ENCODE measurements around the gene SEL1L.

Gene SEL1L

GRCh38 chr14:81454572-81455218 is 79.0 kb downstream of the SEL1L start:
- Histone ChIP-seq H3K18ac (ENCODE audit: low read depth in 1 of 2, low read length in 2 of 2) (no peak overlapping the region), H3K23ac (ENCODE audit: low read length in 2 of 2) (no peak overlapping the region), H3K4me3 (ENCODE audit: insufficient read depth in 1 of 2, low read depth in 1 of 2, low read length in 2 of 2) (no peak overlapping the region), H2BK120ac (ENCODE audit: low read depth, low read length) (no peak overlapping the region), H3K9ac (ENCODE audit: low read length) (no peak overlapping the region), H4K8ac (ENCODE audit: low read length) (no peak overlapping the region), H2AK5ac (ENCODE audit: low read length, severe bottlenecking) (no peak overlapping the region), H4K91ac (ENCODE audit: low read length) (no peak overlapping the region), H3K27me3 (ENCODE audit: control insufficient read depth in 1 of 2, insufficient read depth in 1 of 2, low read length in 2 of 2) (peaks cover 0 to 17% of the 10 kb centered on the region in 2 experiments), H3K9me3 (ENCODE audit: control insufficient read depth, low read length) (no peaks in the 10 kb centered on the region), H3K4me2 (ENCODE audit: low read length, poor library complexity, severe bottlenecking) (no peak overlapping the region), H3K4me1 (ENCODE audit: control insufficient read depth, insufficient read depth, low read depth, low read length) (peaks cover 9% of the 10 kb centered on the region), H2BK15ac (ENCODE audit: low read depth, poor library complexity, severe bottlenecking) (no peak overlapping the region), H3K79me1 (replicated peaks; ENCODE audit: low read length, poor library complexity, severe bottlenecking) (no peaks in the 10 kb centered on the region), H3K4ac (ENCODE audit: low read depth in 1 of 2, low read length in 2 of 2) (no peak overlapping the region), H3K27ac (ENCODE audit: low read length, poor library complexity, severe bottlenecking) (no peak overlapping the region), H3K14ac (ENCODE audit: low read length in 2 of 2) (no peak overlapping the region), H2BK5ac (ENCODE audit: low read depth, low read length, poor library complexity, severe bottlenecking) (no peak overlapping the region), H2AFZ (ENCODE audit: low read depth, low read length) (no peak overlapping the region), H3K36me3 (ENCODE audit: control insufficient read depth in 1 of 2, insufficient read depth in 2 of 2, low read depth in 1 of 2, low read length in 2 of 2) (no peaks in the 10 kb centered on the region), H2BK12ac (ENCODE audit: low read length in 2 of 2) (no peak overlapping the region)
- no peak for DNase-seq
- WGBS = 83% methylated on average over 3 of the region's 5 CpGs

GRCh38 chr14:81453166-81453766 is 80.4 kb downstream of the SEL1L start:
- no peak overlapping the region for H2BK5ac ChIP-seq (ENCODE audit: low read depth, low read length, poor library complexity, severe bottlenecking)
- H2AFZ ChIP-seq (ENCODE audit: low read depth, low read length) = no peak overlapping the region
- H3K27me3 ChIP-seq (ENCODE audit: control insufficient read depth in 1 of 2, insufficient read depth in 1 of 2, low read length in 2 of 2) = peaks cover 0 to 27% of the 10 kb centered on the region in 2 experiments
- no peak overlapping the region for H3K4ac ChIP-seq (ENCODE audit: low read depth in 1 of 2, low read length in 2 of 2)
- H3K27ac ChIP-seq (ENCODE audit: low read length, poor library complexity, severe bottlenecking) = no peak overlapping the region
- no peak overlapping the region for H3K14ac ChIP-seq (ENCODE audit: low read length in 2 of 2)
- H3K23ac ChIP-seq (ENCODE audit: low read length in 2 of 2) = no peak overlapping the region
- H2BK12ac ChIP-seq (ENCODE audit: low read length in 2 of 2) = no peak overlapping the region
- peak; percentile 48 for DNase-seq
- H3K4me1 ChIP-seq (ENCODE audit: control insufficient read depth, insufficient read depth, low read depth, low read length) = peaks cover 9% of the 10 kb centered on the region
- no peak overlapping the region for H3K4me3 ChIP-seq (ENCODE audit: insufficient read depth in 1 of 2, low read depth in 1 of 2, low read length in 2 of 2)
- H3K79me1 ChIP-seq (replicated peaks; ENCODE audit: low read length, poor library complexity, severe bottlenecking) = no peaks in the 10 kb centered on the region
- H4K8ac ChIP-seq (ENCODE audit: low read length) = no peak overlapping the region
- WGBS = 25% methylated on average over 8 of the region's 8 CpGs
- H2BK120ac ChIP-seq (ENCODE audit: low read depth, low read length) = no peak overlapping the region
- H3K4me2 ChIP-seq (ENCODE audit: low read length, poor library complexity, severe bottlenecking) = peak overlapping the region; percentile 44
- H2BK15ac ChIP-seq (ENCODE audit: low read depth, poor library complexity, severe bottlenecking) = no peak overlapping the region
- H2AK5ac ChIP-seq (ENCODE audit: low read length, severe bottlenecking) = no peak overlapping the region
- no peak overlapping the region for H3K18ac ChIP-seq (ENCODE audit: low read depth in 1 of 2, low read length in 2 of 2)
- no peak overlapping the region for H4K91ac ChIP-seq (ENCODE audit: low read length)
- H3K36me3 ChIP-seq (ENCODE audit: control insufficient read depth in 1 of 2, insufficient read depth in 2 of 2, low read depth in 1 of 2, low read length in 2 of 2) = no peaks in the 10 kb centered on the region
- H3K9ac ChIP-seq (ENCODE audit: low read length) = peak overlapping the region; percentile 48
- H3K9me3 ChIP-seq (ENCODE audit: control insufficient read depth, low read length) = no peaks in the 10 kb centered on the region

DNA sequence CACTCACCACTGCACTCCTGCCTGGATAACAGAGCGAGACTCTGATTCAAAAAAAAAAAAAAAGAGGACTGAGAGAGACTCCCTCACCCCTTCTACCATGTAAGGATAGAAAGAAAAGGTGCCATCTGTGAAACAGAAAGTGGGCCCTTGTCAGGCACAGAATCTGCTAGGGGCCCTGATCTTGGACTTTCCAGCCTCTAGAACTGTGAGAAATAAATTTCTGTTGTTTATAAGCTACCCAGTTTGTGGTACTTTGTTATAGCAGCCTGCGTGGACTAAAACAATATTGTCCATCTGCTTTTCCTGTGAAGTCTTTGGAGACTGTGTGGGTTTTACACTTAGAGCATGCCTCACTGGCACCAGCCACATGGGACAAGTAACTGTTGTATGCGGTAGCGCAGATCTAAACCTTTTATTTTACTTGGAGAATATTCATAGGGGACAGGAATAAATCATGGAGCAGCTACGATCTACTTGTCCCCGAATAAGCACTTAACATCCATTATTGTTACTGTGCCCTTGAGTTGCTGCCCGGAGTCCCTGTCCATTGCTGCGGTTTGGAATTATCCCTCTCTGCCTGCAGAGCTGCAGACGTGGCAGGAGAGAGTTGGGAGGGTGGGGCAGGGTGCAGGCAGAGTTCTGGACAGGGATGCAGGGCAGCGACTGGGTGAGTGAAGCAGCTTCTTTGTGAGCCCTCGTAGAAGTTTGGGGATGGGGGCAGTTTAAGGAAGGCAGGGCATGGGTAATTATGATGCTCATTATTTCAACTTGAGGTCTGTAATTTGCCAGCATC is 81.1 kb downstream of the SEL1L start:
- H3K27me3 ChIP-seq (ENCODE audit: control insufficient read depth in 1 of 2, insufficient read depth in 1 of 2, low read length in 2 of 2) = peaks cover 0 to 27% of the 10 kb centered on the region in 2 experiments
- no peak overlapping the region for H3K27ac ChIP-seq (ENCODE audit: low read length, poor library complexity, severe bottlenecking)
- no peak overlapping the region for H4K8ac ChIP-seq (ENCODE audit: low read length)
- H2AK5ac ChIP-seq (ENCODE audit: low read length, severe bottlenecking) = no peak overlapping the region
- no peak overlapping the region for H3K23ac ChIP-seq (ENCODE audit: low read length in 2 of 2)
- no peak overlapping the region for H2AFZ ChIP-seq (ENCODE audit: low read depth, low read length)
- no peak overlapping the region for H2BK15ac ChIP-seq (ENCODE audit: low read depth, poor library complexity, severe bottlenecking)
- H3K9me3 ChIP-seq (ENCODE audit: control insufficient read depth, low read length) = no peaks in the 10 kb centered on the region
- H3K4me2 ChIP-seq (ENCODE audit: low read length, poor library complexity, severe bottlenecking) = peak overlapping the region; percentile 44
- no peaks in the 10 kb centered on the region for H3K79me1 ChIP-seq (replicated peaks; ENCODE audit: low read length, poor library complexity, severe bottlenecking)
- peaks cover 9% of the 10 kb centered on the region for H3K4me1 ChIP-seq (ENCODE audit: control insufficient read depth, insufficient read depth, low read depth, low read length)
- 73% methylated on average over 8 of the region's 11 CpGs for WGBS
- H3K14ac ChIP-seq (ENCODE audit: low read length in 2 of 2) = no peak overlapping the region
- peak overlapping the region; percentile 48 for H3K9ac ChIP-seq (ENCODE audit: low read length)
- H4K91ac ChIP-seq (ENCODE audit: low read length) = no peak overlapping the region
- DNase-seq = no peak
- no peak overlapping the region for H2BK12ac ChIP-seq (ENCODE audit: low read length in 2 of 2)
- no peak overlapping the region for H2BK5ac ChIP-seq (ENCODE audit: low read depth, low read length, poor library complexity, severe bottlenecking)
- no peak overlapping the region for H3K18ac ChIP-seq (ENCODE audit: low read depth in 1 of 2, low read length in 2 of 2)
- H3K36me3 ChIP-seq (ENCODE audit: control insufficient read depth in 1 of 2, insufficient read depth in 2 of 2, low read depth in 1 of 2, low read length in 2 of 2) = no peaks in the 10 kb centered on the region
- no peak overlapping the region for H3K4ac ChIP-seq (ENCODE audit: low read depth in 1 of 2, low read length in 2 of 2)
- H2BK120ac ChIP-seq (ENCODE audit: low read depth, low read length) = no peak overlapping the region
- H3K4me3 ChIP-seq (ENCODE audit: insufficient read depth in 1 of 2, low read depth in 1 of 2, low read length in 2 of 2) = no peak overlapping the region

DNA sequence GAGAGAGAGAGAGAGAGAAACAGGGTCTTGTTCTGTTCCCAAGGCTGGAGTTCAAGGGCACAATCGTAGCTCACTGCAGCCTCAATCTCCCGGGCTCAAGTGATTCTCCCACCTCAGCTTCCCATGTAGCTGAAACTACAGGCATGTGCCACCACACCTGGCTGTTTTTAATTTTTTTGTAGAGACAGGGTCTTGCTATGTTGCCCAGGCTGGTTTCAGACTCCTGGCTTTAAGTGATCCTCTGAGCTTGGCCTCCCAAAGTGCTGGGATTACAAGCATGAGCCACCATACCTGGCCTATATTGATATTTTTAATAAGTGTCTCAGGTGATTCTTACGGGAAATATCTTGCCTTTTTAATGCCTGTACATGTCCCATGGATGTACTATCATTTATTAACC is 82.7 kb downstream of the SEL1L start:
- H3K9me3 ChIP-seq (ENCODE audit: control insufficient read depth, low read length) = no peaks in the 10 kb centered on the region
- no peak overlapping the region for H2BK120ac ChIP-seq (ENCODE audit: low read depth, low read length)
- H3K4ac ChIP-seq (ENCODE audit: low read depth in 1 of 2, low read length in 2 of 2) = no peak overlapping the region
- H4K91ac ChIP-seq (ENCODE audit: low read length) = no peak overlapping the region
- peaks cover 12% of the 10 kb centered on the region for H3K4me1 ChIP-seq (ENCODE audit: control insufficient read depth, insufficient read depth, low read depth, low read length)
- no peak overlapping the region for H3K4me3 ChIP-seq (ENCODE audit: insufficient read depth in 1 of 2, low read depth in 1 of 2, low read length in 2 of 2)
- no peaks in the 10 kb centered on the region for H3K36me3 ChIP-seq (ENCODE audit: control insufficient read depth in 1 of 2, insufficient read depth in 2 of 2, low read depth in 1 of 2, low read length in 2 of 2)
- H3K14ac ChIP-seq (ENCODE audit: low read length in 2 of 2) = no peak overlapping the region
- no peak overlapping the region for H2BK15ac ChIP-seq (ENCODE audit: low read depth, poor library complexity, severe bottlenecking)
- WGBS = 96% methylated on average over 3 of the region's 3 CpGs
- H2AFZ ChIP-seq (ENCODE audit: low read depth, low read length) = no peak overlapping the region
- no peak overlapping the region for H3K4me2 ChIP-seq (ENCODE audit: low read length, poor library complexity, severe bottlenecking)
- H3K18ac ChIP-seq (ENCODE audit: low read depth in 1 of 2, low read length in 2 of 2) = no peak overlapping the region
- no peak overlapping the region for H2BK12ac ChIP-seq (ENCODE audit: low read length in 2 of 2)
- H3K27me3 ChIP-seq (ENCODE audit: control insufficient read depth in 1 of 2, insufficient read depth in 1 of 2, low read length in 2 of 2) = peaks cover 0 to 27% of the 10 kb centered on the region in 2 experiments
- H3K23ac ChIP-seq (ENCODE audit: low read length in 2 of 2) = no peak overlapping the region
- no peak overlapping the region for H3K9ac ChIP-seq (ENCODE audit: low read length)
- H3K27ac ChIP-seq (ENCODE audit: low read length, poor library complexity, severe bottlenecking) = no peak overlapping the region
- no peak overlapping the region for H2AK5ac ChIP-seq (ENCODE audit: low read length, severe bottlenecking)
- no peak overlapping the region for H2BK5ac ChIP-seq (ENCODE audit: low read depth, low read length, poor library complexity, severe bottlenecking)
- DNase-seq = no peak
- no peak overlapping the region for H4K8ac ChIP-seq (ENCODE audit: low read length)
- no peaks in the 10 kb centered on the region for H3K79me1 ChIP-seq (replicated peaks; ENCODE audit: low read length, poor library complexity, severe bottlenecking)
